Measurements from ENCODE around the gene KCNH5. TPM values are rescaled to one million over a fixed set of nuclear protein-coding genes. Genes with fewer than 3 reads are reported as not detected.

KCNH5 gene
- polyA plus RNA-seq (ENCODE audit: low read depth in 6 of 6), result not detected

GRCh38 chr14:63045234-63045611 is at the start of gene KCNH5:
Gene KCNH5 (minus strand): TSS chr14:63045458. CDS start chr14:63045186, 272 bp downstream.
- Mint-ChIP-seq H3K27ac (no peak within 1 kb of the TSS), H3K27me3 (peaks cover 40 to 48% (median 44%) of the 10 kb centered on the region in 3 donors), H3K36me3 (peaks cover 0 to 8% of the 10 kb centered on the region in 2 donors), H3K9me3 (peaks cover 0 to 3% (median 0%) of the 10 kb centered on the region in 7 donors), H3K4me3 (peak within 1 kb of the TSS in 2 of 8 donors; percentile 15 to 42), H3K4me1 (peaks cover 0 to 3% (median 3%) of the 10 kb centered on the region in 3 donors)
- no peak for ATAC-seq (ENCODE audit: low read depth in 2 of 2)
- DNase-seq, result no peak

- Mint-ChIP-seq H3K27me3 (no peaks in the 10 kb centered on the region), H3K4me1 (no peaks in the 10 kb centered on the region), H3K36me3 (no peaks in the 10 kb centered on the region), H3K27ac (no peak overlapping the region), H3K4me3 (no peak overlapping the region), H3K9me3 (peaks cover 0 to 2% (median 0%) of the 10 kb centered on the region in 7 donors)
- no peak for DNase-seq
- ATAC-seq (ENCODE audit: low read depth in 2 of 2), result no peak
These were observed 46.2 kb upstream of the KCNH5 start for GRCh38 chr14:63091394-63091996.

- ATAC-seq (ENCODE audit: low read depth in 2 of 2), result no peak
- Mint-ChIP-seq H3K27ac (no peak overlapping the region), H3K36me3 (no peaks in the 10 kb centered on the region), H3K4me1 (no peaks in the 10 kb centered on the region), H3K9me3 (peaks cover 0 to 11% (median 0%) of the 10 kb centered on the region in 7 donors), H3K4me3 (no peak overlapping the region), H3K27me3 (no peaks in the 10 kb centered on the region)
- no peak for DNase-seq
These were observed 43.6 kb upstream of the KCNH5 start for GRCh38 chr14:63088865-63089264.

GRCh38 chr14:63078569-63078968 is 33.3 kb upstream of the KCNH5 start:
- Mint-ChIP-seq H3K4me3 (no peak overlapping the region), H3K36me3 (no peaks in the 10 kb centered on the region), H3K27ac (no peak overlapping the region), H3K27me3 (no peaks in the 10 kb centered on the region), H3K9me3 (peaks cover 0 to 7% (median 2%) of the 10 kb centered on the region in 7 donors), H3K4me1 (no peaks in the 10 kb centered on the region)
- no peak for DNase-seq
- ATAC-seq (ENCODE audit: low read depth in 2 of 2), result no peak

GRCh38 chr14:63076488-63076887 is 31.2 kb upstream of the KCNH5 start:
- ATAC-seq (ENCODE audit: low read depth in 2 of 2) (no peak), DNase-seq (no peak)
- Mint-ChIP-seq H3K36me3 (no peaks in the 10 kb centered on the region), H3K9me3 (peaks cover 0 to 7% (median 2%) of the 10 kb centered on the region in 7 donors), H3K4me3 (no peak overlapping the region), H3K4me1 (no peaks in the 10 kb centered on the region), H3K27me3 (no peaks in the 10 kb centered on the region), H3K27ac (no peak overlapping the region)

- no peaks in the 10 kb centered on the region for H3K4me1 Mint-ChIP-seq
- no peak overlapping the region for H3K4me3 Mint-ChIP-seq
- peaks cover 0 to 4% (median 0%) of the 10 kb centered on the region in 3 donors for H3K27me3 Mint-ChIP-seq
- no peak for DNase-seq
- no peak for ATAC-seq (ENCODE audit: low read depth in 2 of 2)
- H3K9me3 Mint-ChIP-seq, result peaks cover 0 to 3% (median 0%) of the 10 kb centered on the region in 7 donors
- H3K27ac Mint-ChIP-seq, result no peak overlapping the region
- no peaks in the 10 kb centered on the region for H3K36me3 Mint-ChIP-seq
These were observed 10.4 kb upstream of the KCNH5 start for GRCh38 chr14:63055631-63056030.

GRCh38 chr14:63051992-63052391 is 6.7 kb upstream of the KCNH5 start:
- no peak for ATAC-seq (ENCODE audit: low read depth in 2 of 2)
- no peak for DNase-seq
- H3K27me3 Mint-ChIP-seq, result peaks cover 7 to 29% (median 14%) of the 10 kb centered on the region in 3 donors
- no peak overlapping the region for H3K4me3 Mint-ChIP-seq
- peaks cover 0 to 5% (median 0%) of the 10 kb centered on the region in 7 donors for H3K9me3 Mint-ChIP-seq
- H3K27ac Mint-ChIP-seq, result no peak overlapping the region
- H3K4me1 Mint-ChIP-seq, result no peaks in the 10 kb centered on the region
- H3K36me3 Mint-ChIP-seq, result no peaks in the 10 kb centered on the region

GRCh38 chr14:63051301-63051700 is 6.0 kb upstream of the KCNH5 start:
- Mint-ChIP-seq H3K9me3 (peaks cover 0 to 4% (median 0%) of the 10 kb centered on the region in 7 donors), H3K36me3 (peaks cover 0 to 5% of the 10 kb centered on the region in 2 donors), H3K4me3 (no peak overlapping the region), H3K4me1 (peaks cover 0 to 1% (median under 1%) of the 10 kb centered on the region in 3 donors), H3K27ac (no peak overlapping the region), H3K27me3 (peaks cover 13 to 32% (median 21%) of the 10 kb centered on the region in 3 donors)
- ATAC-seq (ENCODE audit: low read depth in 2 of 2) (no peak), DNase-seq (no peak)

- DNase-seq (no peak), ATAC-seq (ENCODE audit: low read depth in 2 of 2) (no peak)
- peaks cover 18 to 32% (median 26%) of the 10 kb centered on the region in 3 donors for H3K27me3 Mint-ChIP-seq
- H3K4me1 Mint-ChIP-seq, result peaks cover 0 to 3% (median 3%) of the 10 kb centered on the region in 3 donors
- H3K36me3 Mint-ChIP-seq, result peaks cover 0 to 8% of the 10 kb centered on the region in 2 donors
- no peak overlapping the region for H3K4me3 Mint-ChIP-seq
- peaks cover 0 to 3% (median 0%) of the 10 kb centered on the region in 7 donors for H3K9me3 Mint-ChIP-seq
- no peak overlapping the region for H3K27ac Mint-ChIP-seq
These were observed 5.4 kb upstream of the KCNH5 start for GRCh38 chr14:63050694-63051093.

- Mint-ChIP-seq H3K4me3 (peak overlapping the region in 2 of 8 donors; percentile 15 to 67), H3K27ac (no peak overlapping the region), H3K27me3 (peaks cover 40 to 48% (median 44%) of the 10 kb centered on the region in 3 donors), H3K36me3 (peaks cover 0 to 8% of the 10 kb centered on the region in 2 donors), H3K4me1 (peaks cover 0 to 3% (median 3%) of the 10 kb centered on the region in 3 donors), H3K9me3 (peaks cover 0 to 3% (median 0%) of the 10 kb centered on the region in 7 donors)
- no peak for ATAC-seq (ENCODE audit: low read depth in 2 of 2)
- no peak for DNase-seq
These were observed 1.3 kb upstream of the KCNH5 start for GRCh38 chr14:63046339-63047268.

- Mint-ChIP-seq H3K4me3 (no peak overlapping the region), H3K36me3 (peaks cover 0 to 8% of the 10 kb centered on the region in 2 donors), H3K4me1 (peaks cover 0 to 3% (median 3%) of the 10 kb centered on the region in 3 donors), H3K27me3 (peaks cover 40 to 48% (median 44%) of the 10 kb centered on the region in 3 donors), H3K27ac (no peak overlapping the region), H3K9me3 (peaks cover 0 to 3% (median 0%) of the 10 kb centered on the region in 7 donors)
- DNase-seq (no peak), ATAC-seq (ENCODE audit: low read depth in 2 of 2) (no peak)
These were observed 508 bp upstream of the KCNH5 start for GRCh38 chr14:63045612-63046320.

GRCh38 chr14:63039866-63040265 is 5.4 kb downstream of the KCNH5 start:
- H3K36me3 Mint-ChIP-seq, result no peaks in the 10 kb centered on the region
- no peaks in the 10 kb centered on the region for H3K4me1 Mint-ChIP-seq
- DNase-seq (no peak), ATAC-seq (ENCODE audit: low read depth in 2 of 2) (no peak)
- H3K27me3 Mint-ChIP-seq, result peaks cover 11 to 19% (median 17%) of the 10 kb centered on the region in 3 donors
- H3K4me3 Mint-ChIP-seq, result no peak overlapping the region
- no peaks in the 10 kb centered on the region for H3K9me3 Mint-ChIP-seq
- H3K27ac Mint-ChIP-seq, result no peak overlapping the region

GRCh38 chr14:63032641-63033040 is 12.6 kb downstream of the KCNH5 start:
- H3K4me3 Mint-ChIP-seq, result no peak overlapping the region
- DNase-seq (no peak), ATAC-seq (ENCODE audit: low read depth in 2 of 2) (no peak)
- H3K36me3 Mint-ChIP-seq, result no peaks in the 10 kb centered on the region
- no peaks in the 10 kb centered on the region for H3K4me1 Mint-ChIP-seq
- peaks cover 0 to 6% (median 0%) of the 10 kb centered on the region in 7 donors for H3K9me3 Mint-ChIP-seq
- no peak overlapping the region for H3K27ac Mint-ChIP-seq
- no peaks in the 10 kb centered on the region for H3K27me3 Mint-ChIP-seq

Measured in naive B cell (primary cell).